IPS-20b (cell line): ENCODE measurements around the gene MAU2.
"Not testable (repeated sequence)": the region's sequence is repeated elsewhere in the genome, so short reads cannot be mapped to it uniquely, and the experiment has no call there.

Source experiments
- H3K27ac ChIP-seq: one replicate; pipeline ENCODE4 v1.5.1; 2013; ENCODE audit warnings: low read length
- H3K27me3 ChIP-seq: 2 replicates; pipeline ENCODE4 v1.6.1; 2013; ENCODE audit warnings: mild to moderate bottlenecking, low read length, inconsistent platforms; ENCODE audit not compliant: insufficient read depth
- H3K36me3 ChIP-seq: 2 replicates; pipeline ENCODE4 v1.6.1; 2013; ENCODE audit warnings: low read depth, mild to moderate bottlenecking, inconsistent platforms, low read length, moderate library complexity; ENCODE audit not compliant: insufficient read depth
- H3K4me1 ChIP-seq: 2 replicates; pipeline ENCODE4 v1.6.1; 2013; ENCODE audit warnings: mild to moderate bottlenecking, control low read depth, inconsistent platforms, low read length, moderate library complexity; ENCODE audit not compliant: insufficient read depth
- H3K4me3 ChIP-seq: 2 replicates; pipeline ENCODE4 v1.5.1; 2013; ENCODE audit warnings: mild to moderate bottlenecking, low read length, inconsistent platforms
- H3K9ac ChIP-seq: 2 replicates; pipeline ENCODE4 v1.6.1; 2013; ENCODE audit warnings: low read depth, mild to moderate bottlenecking, inconsistent platforms, low read length, moderate library complexity
- H3K9me3 ChIP-seq: 2 replicates; pipeline ENCODE4 v1.6.1; 2013; ENCODE audit warnings: mild to moderate bottlenecking, low read depth, low read length, inconsistent platforms; ENCODE audit not compliant: insufficient read depth

MAU2 gene

GRCh38 chr19:19337120-19337519 is 16.5 kb downstream of the MAU2 start:
- Histone ChIP-seq H3K27ac (no peak overlapping the region), H3K27me3 (no peaks in the 10 kb centered on the region), H3K4me1 (no peaks in the 10 kb centered on the region), H3K9me3 (no peaks in the 10 kb centered on the region), H3K4me3 (no peak overlapping the region), H3K9ac (no peak overlapping the region), H3K36me3 (peaks cover 66% of the 10 kb centered on the region)

GRCh38 chr19:19338082-19338481 is 17.5 kb downstream of the MAU2 start:
- Histone ChIP-seq H3K27ac (no peak overlapping the region), H3K36me3 (peaks cover 61% of the 10 kb centered on the region), H3K9ac (no peak overlapping the region)

GRCh38 chr19:19341026-19341425 is 20.4 kb downstream of the MAU2 start:
- peaks cover 66% of the 10 kb centered on the region for H3K36me3 ChIP-seq
- no peaks in the 10 kb centered on the region for H3K4me1 ChIP-seq
- H3K9me3 ChIP-seq, result no peaks in the 10 kb centered on the region
- no peaks in the 10 kb centered on the region for H3K27me3 ChIP-seq
- H3K4me3 ChIP-seq, result no peak overlapping the region
- no peak overlapping the region for H3K27ac ChIP-seq
- no peak overlapping the region for H3K9ac ChIP-seq

More at GRCh38 chr19:19338082-19338481, 17.5 kb downstream of the MAU2 start:
- Histone ChIP-seq H3K9me3 (no peaks in the 10 kb centered on the region), H3K4me1 (no peaks in the 10 kb centered on the region), H3K4me3 (no peak overlapping the region), H3K27me3 (no peaks in the 10 kb centered on the region)

GRCh38 chr19:19342086-19343015 is 21.7 kb downstream of the MAU2 start:
- Histone ChIP-seq H3K27ac (no peak overlapping the region), H3K36me3 (peaks cover 66% of the 10 kb centered on the region)

GRCh38 chr19:19343016-19343362 is 22.4 kb downstream of the MAU2 start:
- H3K27me3 ChIP-seq, result no peaks in the 10 kb centered on the region

More at GRCh38 chr19:19342086-19343015, 21.7 kb downstream of the MAU2 start:
- no peaks in the 10 kb centered on the region for H3K27me3 ChIP-seq
- no peaks in the 10 kb centered on the region for H3K9me3 ChIP-seq
- no peak overlapping the region for H3K9ac ChIP-seq
- H3K4me3 ChIP-seq, result no peak overlapping the region
- no peaks in the 10 kb centered on the region for H3K4me1 ChIP-seq

GRCh38 chr19:19343762-19344161 is 23.1 kb downstream of the MAU2 start:
- no peak overlapping the region for H3K27ac ChIP-seq
- no peak overlapping the region for H3K9ac ChIP-seq
- H3K9me3 ChIP-seq, result no peaks in the 10 kb centered on the region
- no peak overlapping the region for H3K4me3 ChIP-seq
- no peaks in the 10 kb centered on the region for H3K27me3 ChIP-seq
- peaks cover 58% of the 10 kb centered on the region for H3K36me3 ChIP-seq
- H3K4me1 ChIP-seq, result no peaks in the 10 kb centered on the region

More at GRCh38 chr19:19343016-19343362, 22.4 kb downstream of the MAU2 start:
- Histone ChIP-seq H3K27ac (no peak overlapping the region), H3K4me3 (no peak overlapping the region), H3K9ac (no peak overlapping the region), H3K4me1 (no peaks in the 10 kb centered on the region), H3K9me3 (no peaks in the 10 kb centered on the region), H3K36me3 (peaks cover 61% of the 10 kb centered on the region)

- Histone ChIP-seq H3K9me3 (no peaks in the 10 kb centered on the region), H3K4me3 (no peak overlapping the region), H3K27me3 (no peaks in the 10 kb centered on the region), H3K27ac (no peak overlapping the region), H3K36me3 (peaks cover 64% of the 10 kb centered on the region), H3K4me1 (no peaks in the 10 kb centered on the region), H3K9ac (no peak overlapping the region)
These were observed 24.6 kb downstream of the MAU2 start for GRCh38 chr19:19345232-19345631.

GRCh38 chr19:19345970-19346369 is 25.3 kb downstream of the MAU2 start:
- H3K27ac ChIP-seq, result no peak overlapping the region
- no peak overlapping the region for H3K4me3 ChIP-seq
- no peak overlapping the region for H3K9ac ChIP-seq
- no peaks in the 10 kb centered on the region for H3K9me3 ChIP-seq
- peaks cover 64% of the 10 kb centered on the region for H3K36me3 ChIP-seq
- no peaks in the 10 kb centered on the region for H3K27me3 ChIP-seq
- no peaks in the 10 kb centered on the region for H3K4me1 ChIP-seq

- no peak overlapping the region for H3K27ac ChIP-seq
- no peaks in the 10 kb centered on the region for H3K4me1 ChIP-seq
- H3K27me3 ChIP-seq, result no peaks in the 10 kb centered on the region
- H3K36me3 ChIP-seq, result peaks cover 68% of the 10 kb centered on the region
- no peak overlapping the region for H3K4me3 ChIP-seq
- no peak overlapping the region for H3K9ac ChIP-seq
- no peaks in the 10 kb centered on the region for H3K9me3 ChIP-seq
These were observed 26.9 kb downstream of the MAU2 start for GRCh38 chr19:19347401-19348110.

- H3K4me1 ChIP-seq, result no peaks in the 10 kb centered on the region
- no peak overlapping the region for H3K27ac ChIP-seq
- peaks cover 70% of the 10 kb centered on the region for H3K36me3 ChIP-seq
- H3K27me3 ChIP-seq, result no peaks in the 10 kb centered on the region
- no peaks in the 10 kb centered on the region for H3K9me3 ChIP-seq
- no peak overlapping the region for H3K4me3 ChIP-seq
- H3K9ac ChIP-seq, result no peak overlapping the region
These were observed 27.6 kb downstream of the MAU2 start for GRCh38 chr19:19348266-19348665.

- Histone ChIP-seq H3K36me3 (peaks cover 71% of the 10 kb centered on the region), H3K9me3 (no peaks in the 10 kb centered on the region), H3K4me3 (no peak overlapping the region), H3K9ac (no peak overlapping the region), H3K4me1 (no peaks in the 10 kb centered on the region), H3K27ac (no peak overlapping the region), H3K27me3 (no peaks in the 10 kb centered on the region)
These were observed 28.7 kb downstream of the MAU2 start for GRCh38 chr19:19349365-19349764.

GRCh38 chr19:19350756-19351155 is 30.1 kb downstream of the MAU2 start:
- not testable (repeated sequence) for H3K27ac ChIP-seq, H3K9ac ChIP-seq, H3K9me3 ChIP-seq, H3K27me3 ChIP-seq, H3K4me3 ChIP-seq, H3K4me1 ChIP-seq
- H3K36me3 ChIP-seq, result peaks cover 71% of the 10 kb centered on the region
